H9 (cell line): ENCODE data around the gene PDK2. TPM values are rescaled to one million over a fixed set of nuclear protein-coding genes. Genes with fewer than 3 reads are reported as not detected.
A peak's percentile ranks its signal among the peaks of the same experiment; 100 is the strongest.

Experiments used
- DNase-seq: peaks from one replicate; pipeline ENCODE4 v3.0.0-alpha.2; 2017
- H2AFZ ChIP-seq: one replicate; pipeline ENCODE4 v1.6.1; 2013; ENCODE audit warnings: mild to moderate bottlenecking, low read length, control low read depth, moderate library complexity
- H2AK5ac ChIP-seq: 2 replicates; pipeline ENCODE4 v1.6.1; 2013; ENCODE audit warnings: low read length, control low read depth, mixed read lengths; ENCODE audit not compliant: insufficient read length
- H2BK120ac ChIP-seq: one replicate; pipeline ENCODE4 v1.6.1; 2013; ENCODE audit warnings: low read depth, mild to moderate bottlenecking, low read length, control low read depth, inconsistent platforms; ENCODE audit not compliant: poor library complexity, severe bottlenecking
- H2BK12ac ChIP-seq: 2 replicates; pipeline ENCODE4 v1.6.1; 2013; ENCODE audit warnings: low read length, control low read depth, mixed read lengths, low read depth; ENCODE audit not compliant: insufficient read length
- H2BK15ac ChIP-seq: 2 replicates; pipeline ENCODE4 v1.6.1; 2013; ENCODE audit warnings: low read depth, low read length, control low read depth
- H2BK20ac ChIP-seq: one replicate; pipeline ENCODE4 v1.6.1; 2013; ENCODE audit warnings: low read depth, mild to moderate bottlenecking, low read length, control low read depth, inconsistent platforms; ENCODE audit not compliant: poor library complexity, severe bottlenecking
- H2BK5ac ChIP-seq: 2 replicates; pipeline ENCODE4 v1.6.1; 2013; ENCODE audit warnings: low read length, control low read depth, mixed read lengths; ENCODE audit not compliant: insufficient read length
- H3K14ac ChIP-seq: 2 replicates; pipeline ENCODE4 v1.6.1; 2013; ENCODE audit warnings: low read length, control low read depth; ENCODE audit not compliant: insufficient read depth
- H3K18ac ChIP-seq: 2 replicates; pipeline ENCODE4 v1.6.1; 2013; ENCODE audit warnings: low read depth, mild to moderate bottlenecking, mixed read lengths, low read length, control low read depth; ENCODE audit not compliant: insufficient read length
- H3K23ac ChIP-seq: 2 replicates; pipeline ENCODE4 v1.6.1; 2013; ENCODE audit warnings: low read length, control low read depth, mixed read lengths, low read depth; ENCODE audit not compliant: insufficient read length
- H3K23me2 ChIP-seq: 2 replicates; pipeline ENCODE4 v1.6.1; 2013; ENCODE audit warnings: low read depth, mild to moderate bottlenecking, mixed read lengths, low read length, control low read depth; ENCODE audit not compliant: insufficient read length, poor library complexity, severe bottlenecking
- H3K27ac ChIP-seq: 2 replicates; pipeline ENCODE4 v1.5.1; 2013; ENCODE audit warnings: low read length, control low read depth, mixed read lengths, low read depth; ENCODE audit not compliant: insufficient read length
- H3K27me3 ChIP-seq: 2 replicates; pipeline ENCODE4 v1.6.1; 2013; ENCODE audit warnings: low read length, control low read depth, inconsistent platforms; ENCODE audit not compliant: insufficient read depth
- H3K4ac ChIP-seq: 2 replicates; pipeline ENCODE4 v1.6.1; 2013; ENCODE audit warnings: low read depth, mild to moderate bottlenecking, control low read depth, inconsistent platforms, low read length, moderate library complexity
- H3K4me1 ChIP-seq: 2 replicates; pipeline ENCODE4 v1.6.1; 2013; ENCODE audit warnings: low read length, control low read depth, inconsistent platforms; ENCODE audit not compliant: insufficient read depth
- H3K4me2 ChIP-seq: 2 replicates; pipeline ENCODE4 v1.6.1; 2013; ENCODE audit warnings: low read length, control low read depth, mixed read lengths; ENCODE audit not compliant: insufficient read length, insufficient read depth
- H3K56ac ChIP-seq: 2 replicates; pipeline ENCODE4 v1.6.1; 2013; ENCODE audit warnings: low read depth, mild to moderate bottlenecking, mixed read lengths, low read length, control low read depth; ENCODE audit not compliant: insufficient read length
- H3K79me1 ChIP-seq: 2 replicates; pipeline ENCODE4 v1.6.1; 2013; ENCODE audit warnings: low read depth, mild to moderate bottlenecking, moderate library complexity, low read length, control low read depth, inconsistent platforms; ENCODE audit not compliant: insufficient read depth, poor library complexity, severe bottlenecking
- H3K79me2 ChIP-seq: 2 replicates; pipeline ENCODE4 v1.6.1; 2013; ENCODE audit warnings: low read length, control low read depth, inconsistent platforms; ENCODE audit not compliant: insufficient read depth
- H3K9ac ChIP-seq: 2 replicates; pipeline ENCODE4 v1.6.1; 2013; ENCODE audit warnings: low read length, control low read depth, mixed read lengths; ENCODE audit not compliant: insufficient read length; ENCODE audit errors: extremely low read depth
- H3K9me3 ChIP-seq: one replicate; pipeline ENCODE4 v1.6.1; 2013; ENCODE audit warnings: low read depth, low read length, inconsistent platforms; ENCODE audit not compliant: control insufficient read depth
- H3T11ph ChIP-seq: one replicate; pipeline ENCODE4 v1.6.1; 2013; ENCODE audit warnings: mild to moderate bottlenecking, low read length, control low read depth, inconsistent platforms
- H4K20me1 ChIP-seq: one replicate; pipeline ENCODE4 v1.6.1; 2013; ENCODE audit not compliant: control insufficient read depth, insufficient read length, insufficient read depth
- H4K5ac ChIP-seq: 2 replicates; pipeline ENCODE4 v1.6.1; 2013; ENCODE audit warnings: low read depth, mild to moderate bottlenecking, mixed read lengths, low read length, control low read depth; ENCODE audit not compliant: insufficient read length
- H4K8ac ChIP-seq: replicated peaks from 2 replicates; pipeline ENCODE4 v1.6.1; 2013; ENCODE audit warnings: low read length, control low read depth, mixed read lengths, low read depth; ENCODE audit not compliant: insufficient read length
- H4K91ac ChIP-seq: 2 replicates; pipeline ENCODE4 v1.6.1; 2013; ENCODE audit warnings: low read depth, mild to moderate bottlenecking, moderate library complexity, mixed read lengths, low read length, control low read depth; ENCODE audit not compliant: insufficient read length
- H3K27ac Mint-ChIP-seq, 3 experiments: 2 replicates in 2 of 3; 3 replicates in 1 of 3; pipeline ENCODE4 v1.8.0; 2020 to 2021; ENCODE audit warnings: mixed read lengths in 3 of 3, mild to moderate bottlenecking in 1 of 3, moderate library complexity in 1 of 3
- H3K27me3 Mint-ChIP-seq: 2 replicates; pipeline ENCODE4 v1.8.0; 2021; ENCODE audit warnings: low read depth, mild to moderate bottlenecking, moderate library complexity, mixed read lengths
- H3K36me3 Mint-ChIP-seq, 3 experiments: 2 replicates in 2 of 3; 3 replicates in 1 of 3; pipeline ENCODE4 v1.8.0; 2020 to 2021; ENCODE audit warnings: low read depth in 3 of 3, mixed read lengths in 3 of 3; ENCODE audit not compliant: insufficient read depth in 1 of 3
- H3K4me1 Mint-ChIP-seq, 2 experiments: 2 replicates each; pipeline ENCODE4 v1.8.0; 2020; ENCODE audit warnings: mixed read lengths in 2 of 2
- H3K4me3 Mint-ChIP-seq, 2 experiments: 2 replicates in 1 of 2; 3 replicates in 1 of 2; pipeline ENCODE4 v1.8.0; 2020 to 2021; ENCODE audit warnings: mild to moderate bottlenecking in 2 of 2, mixed read lengths in 2 of 2, moderate library complexity in 1 of 2
- H3K9me3 Mint-ChIP-seq, 2 experiments: 2 replicates in 1 of 2; 3 replicates in 1 of 2; pipeline ENCODE4 v1.8.0; 2020; ENCODE audit warnings: mild to moderate bottlenecking in 2 of 2, mixed read lengths in 2 of 2, moderate library complexity in 1 of 2
- WGBS: extraction: QIAGEN DNeasy Blood & Tissue Kit; methylation state at CpG from one replicate; pipeline ENCODE4 v1.1.7; 2013; ENCODE audit warnings: missing lambda C conversion rate, low lambda C conversion rate, mixed read lengths; ENCODE audit not compliant: insufficient read length; ENCODE audit errors: extremely low coverage; 5-methylcytosine and 5-hydroxymethylcytosine counted together
- total RNA-seq: library from RNA; stranded (reverse); gene quantifications from 2 replicates; pipeline ENCODE4 v1.2.1, GENCODE V29; 2021
- TF ChIP-seq, protein P1 (sequence below): fragments of 200-600 bp; sonication (generic); conservative IDR thresholded peaks from 3 replicates; pipeline ENCODE4 v1.8.0; 2021; ENCODE audit warnings: antibody characterized with exemption, mild to moderate bottlenecking

Gene PDK2
- total RNA-seq, 1 experiment from 2014 or later: 19.9 TPM

DNA sequence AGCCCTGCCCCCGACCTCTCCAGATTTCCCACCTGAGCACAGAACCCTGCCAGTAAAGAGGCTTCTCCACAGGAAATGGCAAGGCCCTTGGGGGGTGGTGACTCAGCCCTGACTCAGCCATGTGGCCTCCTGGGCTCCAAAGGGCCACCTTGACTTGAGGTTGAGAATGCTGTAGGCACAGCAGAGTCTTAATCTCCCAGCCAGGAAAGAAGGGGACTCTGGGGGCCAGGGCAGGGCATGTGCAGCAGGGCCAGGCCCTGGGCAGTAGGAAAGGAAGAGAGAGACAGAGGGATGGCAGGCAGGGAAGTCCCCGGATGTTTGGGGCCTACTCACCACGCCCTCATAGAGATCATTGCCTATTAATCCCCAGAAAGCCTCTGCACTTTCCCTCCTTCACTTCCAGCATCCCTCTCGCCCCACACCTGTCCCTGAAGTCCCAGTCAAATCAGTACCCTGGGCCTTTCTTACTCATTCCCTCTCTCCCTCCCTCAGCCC is 44.0 kb upstream of the PDK2 start:
- peak overlapping the region in 2 of 3 experiments; percentile 29 to 88; a peak in 3 of 7 replicates for H3K27ac Mint-ChIP-seq
- Histone ChIP-seq H3K27ac (no peak overlapping the region), H3K4me1 (peaks cover 13% of the 10 kb centered on the region)

More for the DNA sequence above, 44.0 kb upstream of the PDK2 start:
- Histone ChIP-seq H3K23ac (no peak overlapping the region), H4K91ac (no peak overlapping the region), H3K56ac (no peak overlapping the region), H3K4me2 (no peak overlapping the region), H2BK120ac (no peak overlapping the region), H2BK15ac (no peak overlapping the region), H3K14ac (no peak overlapping the region), H3K9ac (no peak overlapping the region), H4K5ac (no peak overlapping the region), H3K4ac (no peak overlapping the region), H2AFZ (no peak overlapping the region), H2BK12ac (no peak overlapping the region), H4K8ac (no peak overlapping the region), H3K79me1 (no peaks in the 10 kb centered on the region), H3K79me2 (no peaks in the 10 kb centered on the region), H4K20me1 (no peaks in the 10 kb centered on the region), H3T11ph (no peak overlapping the region), H3K18ac (no peak overlapping the region), H3K23me2 (peaks cover 6% of the 10 kb centered on the region), H2BK5ac (no peak overlapping the region), H3K27me3 (no peaks in the 10 kb centered on the region), H3K9me3 (no peaks in the 10 kb centered on the region), H2BK20ac (no peak overlapping the region), H2AK5ac (no peak overlapping the region)
- Mint-ChIP-seq H3K4me3 (0 out of 5 replicates have a peak overlapping the region, but pooled peaks of 1 of the 2 experiments have one; percentile 17), H3K4me1 (peaks cover 64 to 65% of the 10 kb centered on the region in 2 experiments), H3K36me3 (no peaks in the 10 kb centered on the region; a peak in 1 of 7 replicates), H3K9me3 (no peaks in the 10 kb centered on the region), H3K27me3 (peaks cover 6% of the 10 kb centered on the region)
- TF ChIP-seq, protein P1, sequence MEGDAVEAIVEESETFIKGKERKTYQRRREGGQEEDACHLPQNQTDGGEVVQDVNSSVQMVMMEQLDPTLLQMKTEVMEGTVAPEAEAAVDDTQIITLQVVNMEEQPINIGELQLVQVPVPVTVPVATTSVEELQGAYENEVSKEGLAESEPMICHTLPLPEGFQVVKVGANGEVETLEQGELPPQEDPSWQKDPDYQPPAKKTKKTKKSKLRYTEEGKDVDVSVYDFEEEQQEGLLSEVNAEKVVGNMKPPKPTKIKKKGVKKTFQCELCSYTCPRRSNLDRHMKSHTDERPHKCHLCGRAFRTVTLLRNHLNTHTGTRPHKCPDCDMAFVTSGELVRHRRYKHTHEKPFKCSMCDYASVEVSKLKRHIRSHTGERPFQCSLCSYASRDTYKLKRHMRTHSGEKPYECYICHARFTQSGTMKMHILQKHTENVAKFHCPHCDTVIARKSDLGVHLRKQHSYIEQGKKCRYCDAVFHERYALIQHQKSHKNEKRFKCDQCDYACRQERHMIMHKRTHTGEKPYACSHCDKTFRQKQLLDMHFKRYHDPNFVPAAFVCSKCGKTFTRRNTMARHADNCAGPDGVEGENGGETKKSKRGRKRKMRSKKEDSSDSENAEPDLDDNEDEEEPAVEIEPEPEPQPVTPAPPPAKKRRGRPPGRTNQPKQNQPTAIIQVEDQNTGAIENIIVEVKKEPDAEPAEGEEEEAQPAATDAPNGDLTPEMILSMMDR: no peak
- DNase-seq: peak; percentile 75
- no CpG with 5 or more reads among the region's 4 CpGs for WGBS
